Measurements from ENCODE around the gene EPHA1.
A peak's percentile ranks its signal among the peaks of the same experiment; 100 is the strongest.

DNA sequence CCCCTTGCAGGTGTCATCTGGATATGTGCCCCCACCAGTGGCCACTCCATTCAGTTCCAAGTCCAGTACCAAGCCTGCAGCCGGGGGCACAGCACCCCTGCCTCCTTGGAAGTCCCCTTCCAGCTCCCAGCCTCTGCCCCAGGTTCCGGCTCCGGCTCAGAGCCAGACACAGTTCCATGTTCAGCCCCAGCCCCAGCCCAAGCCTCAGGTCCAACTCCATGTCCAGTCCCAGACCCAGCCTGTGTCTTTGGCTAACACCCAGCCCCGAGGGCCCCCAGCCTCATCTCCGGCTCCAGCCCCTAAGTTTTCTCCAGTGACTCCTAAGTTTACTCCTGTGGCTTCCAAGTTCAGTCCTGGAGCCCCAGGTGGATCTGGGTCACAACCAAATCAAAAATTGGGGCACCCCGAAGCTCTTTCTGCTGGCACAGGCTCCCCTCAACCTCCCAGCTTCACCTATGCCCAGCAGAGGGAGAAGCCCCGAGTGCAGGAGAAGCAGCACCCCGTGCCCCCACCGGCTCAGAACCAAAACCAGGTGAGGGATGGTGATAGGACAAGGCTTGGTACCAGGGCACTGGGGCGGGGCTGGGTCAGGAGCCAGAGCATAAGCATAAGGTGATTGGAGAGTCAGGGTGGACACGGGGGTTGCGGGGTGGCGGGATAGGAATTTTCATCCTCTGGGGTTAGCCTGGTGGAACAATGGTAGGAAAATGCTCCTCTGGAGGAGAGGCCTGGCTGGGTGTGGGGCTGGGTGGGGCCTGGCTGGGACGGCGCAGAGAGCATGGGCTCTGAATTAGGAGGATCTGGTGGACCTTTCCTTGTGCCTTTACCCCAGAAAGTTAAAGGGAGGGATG, 25.6 kb downstream of the EPHA1 start:
- TF ChIP-seq, protein P1, sequence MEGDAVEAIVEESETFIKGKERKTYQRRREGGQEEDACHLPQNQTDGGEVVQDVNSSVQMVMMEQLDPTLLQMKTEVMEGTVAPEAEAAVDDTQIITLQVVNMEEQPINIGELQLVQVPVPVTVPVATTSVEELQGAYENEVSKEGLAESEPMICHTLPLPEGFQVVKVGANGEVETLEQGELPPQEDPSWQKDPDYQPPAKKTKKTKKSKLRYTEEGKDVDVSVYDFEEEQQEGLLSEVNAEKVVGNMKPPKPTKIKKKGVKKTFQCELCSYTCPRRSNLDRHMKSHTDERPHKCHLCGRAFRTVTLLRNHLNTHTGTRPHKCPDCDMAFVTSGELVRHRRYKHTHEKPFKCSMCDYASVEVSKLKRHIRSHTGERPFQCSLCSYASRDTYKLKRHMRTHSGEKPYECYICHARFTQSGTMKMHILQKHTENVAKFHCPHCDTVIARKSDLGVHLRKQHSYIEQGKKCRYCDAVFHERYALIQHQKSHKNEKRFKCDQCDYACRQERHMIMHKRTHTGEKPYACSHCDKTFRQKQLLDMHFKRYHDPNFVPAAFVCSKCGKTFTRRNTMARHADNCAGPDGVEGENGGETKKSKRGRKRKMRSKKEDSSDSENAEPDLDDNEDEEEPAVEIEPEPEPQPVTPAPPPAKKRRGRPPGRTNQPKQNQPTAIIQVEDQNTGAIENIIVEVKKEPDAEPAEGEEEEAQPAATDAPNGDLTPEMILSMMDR (IDR thresholded peaks at IDR 0.05; ENCODE audit: extremely low read depth in 1 of 2, insufficient read depth in 1 of 2, low read depth in 1 of 2, low read length in 2 of 2) = no peak
- peak; percentile 64 for TF ChIP-seq POLR2A (IDR thresholded peaks at IDR 0.05; ENCODE audit: low read depth, low read length)
- TF ChIP-seq, protein P2, sequence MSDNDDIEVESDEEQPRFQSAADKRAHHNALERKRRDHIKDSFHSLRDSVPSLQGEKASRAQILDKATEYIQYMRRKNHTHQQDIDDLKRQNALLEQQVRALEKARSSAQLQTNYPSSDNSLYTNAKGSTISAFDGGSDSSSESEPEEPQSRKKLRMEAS (IDR thresholded peaks at IDR 0.05; ENCODE audit: insufficient read depth, insufficient read length) = no peak
- no peak for TF ChIP-seq POLR2AphosphoS5 (IDR thresholded peaks at IDR 0.05; ENCODE audit: insufficient read depth, low read depth, low read length)

Data from endothelial cell of umbilical vein (primary cell).